Mesenteric fat pad (tissue), 1 donor: ENCODE data around the gene PRR35. TPM values are rescaled to one million over a fixed set of nuclear protein-coding genes. Genes with fewer than 3 reads are reported as not detected.

ENCODE experiments used
- DNase-seq: peaks from one replicate; pipeline ENCODE4 v3.0.0-alpha.2; 2020; ENCODE audit warnings: low spot score
- total RNA-seq: library from RNA; stranded (reverse); fragmentation: NEBNext Ultra II Directional; extraction: Animal tissue kit (Norgen Biotek cat#: 25700); gene quantifications from one replicate; pipeline ENCODE4 v1.2.1, GENCODE V29; 2021
- donor health status: DM: yes; HTN: yes; CAD: no.

PRR35 gene
- total RNA-seq, 1 donor from 2014 or later = not detected

DNA sequence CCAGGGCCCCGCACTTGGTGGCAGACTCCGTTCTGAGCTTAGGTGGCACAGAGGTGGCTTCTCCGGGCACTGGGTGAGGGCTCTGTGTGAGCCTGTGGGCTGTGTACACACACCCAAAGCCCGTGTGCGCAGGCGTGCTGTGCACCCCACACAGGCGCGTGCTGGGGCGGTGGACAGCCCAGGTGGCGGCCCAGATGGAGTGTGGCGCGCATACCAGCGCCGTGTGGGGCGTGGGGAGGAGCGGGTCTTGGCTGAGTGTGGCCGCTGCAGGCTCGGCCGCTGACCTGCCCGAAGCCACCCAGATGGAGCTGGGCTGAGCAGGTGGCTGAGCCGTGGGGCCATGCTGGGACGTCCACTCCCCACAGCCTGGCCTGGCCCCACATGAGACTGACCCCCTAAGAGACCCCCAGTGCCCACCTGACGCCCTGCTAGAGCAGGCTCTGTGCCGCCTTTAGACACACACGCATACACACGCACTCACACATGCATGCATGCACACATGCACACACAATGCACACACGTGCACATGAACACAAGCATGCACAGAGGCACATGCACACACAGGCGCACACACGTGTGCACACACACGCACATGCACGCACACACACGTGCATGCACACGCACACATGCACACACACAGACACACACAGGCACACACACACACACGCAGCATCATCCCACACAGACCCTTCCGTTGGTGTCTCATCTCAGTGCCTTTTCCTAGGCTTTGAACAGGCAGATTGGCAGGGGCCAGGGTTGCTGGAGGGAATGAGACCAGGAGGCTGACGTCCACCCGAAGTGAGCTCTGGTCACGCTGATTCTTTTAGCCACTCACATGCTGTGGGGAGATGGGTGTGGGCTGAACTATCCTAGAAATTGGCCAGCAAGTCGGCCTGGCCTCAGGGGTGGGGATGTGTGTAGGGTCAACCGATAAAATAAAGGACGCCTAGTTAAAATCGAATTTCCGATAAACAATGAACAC lies 2.1 kb downstream of the PRR35 start:
- DNase-seq = no peak

DNA sequence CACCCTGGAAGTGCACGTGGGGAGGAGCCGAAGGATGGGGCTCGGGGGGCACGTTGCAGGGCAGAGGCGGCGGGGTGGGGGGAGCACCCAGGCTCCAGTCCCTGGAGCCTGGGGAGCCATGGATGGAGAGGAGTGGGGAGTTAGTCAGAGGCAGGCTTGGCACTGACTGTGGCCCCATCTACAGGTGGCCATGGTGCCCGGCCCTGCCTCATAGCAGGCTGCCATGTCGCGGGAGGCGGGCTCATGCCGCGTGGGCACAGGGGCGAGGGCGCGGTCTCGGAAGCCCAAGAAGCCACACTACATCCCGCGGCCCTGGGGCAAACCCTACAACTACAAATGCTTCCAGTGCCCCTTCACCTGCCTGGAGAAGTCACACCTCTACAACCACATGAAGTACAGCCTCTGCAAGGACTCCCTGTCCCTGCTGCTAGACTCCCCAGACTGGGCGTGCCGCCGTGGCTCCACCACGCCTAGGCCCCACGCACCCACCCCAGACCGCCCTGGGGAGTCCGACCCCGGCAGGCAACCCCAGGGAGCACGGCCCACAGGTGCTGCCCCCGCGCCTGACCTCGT lies 3.0 kb downstream of the PRR35 start:
- DNase-seq = no peak

DNA sequence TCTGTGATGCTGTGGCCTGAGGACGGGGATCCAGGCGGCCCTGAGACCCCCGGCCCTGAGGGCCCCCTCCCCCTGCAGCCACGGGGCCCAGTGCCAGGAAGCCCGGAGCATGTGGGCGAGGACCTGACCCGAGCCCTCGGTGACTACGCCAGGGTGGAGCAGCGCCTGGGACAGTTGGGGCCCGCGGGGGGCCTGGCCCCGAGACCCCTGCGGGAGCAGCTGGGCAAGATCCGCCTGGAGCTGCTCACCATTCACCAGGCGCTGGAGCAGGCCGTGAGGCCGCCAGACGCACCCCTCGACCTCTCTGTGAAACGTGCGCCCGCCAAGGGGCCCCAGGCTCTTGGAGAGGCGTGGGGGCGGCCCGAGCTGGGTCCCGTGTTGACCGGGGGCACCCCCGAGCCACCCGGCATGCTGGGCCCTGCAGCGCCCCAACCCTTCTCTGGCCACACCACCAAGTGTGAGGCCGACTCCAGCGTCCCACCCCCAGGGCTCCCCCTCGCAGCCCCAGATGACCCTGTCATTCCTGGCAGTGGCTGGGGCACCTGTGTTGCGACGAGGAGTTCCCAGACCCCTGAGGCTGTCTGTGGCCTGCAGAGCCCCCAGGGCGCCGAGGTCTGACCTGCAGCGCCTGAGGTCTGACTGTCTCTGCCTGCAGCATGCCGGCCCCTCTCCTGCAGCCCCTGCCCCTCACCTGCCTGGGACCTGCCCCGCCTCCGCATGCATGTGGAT lies 4.7 kb downstream of the PRR35 start:
- DNase-seq = no peak

DNA sequence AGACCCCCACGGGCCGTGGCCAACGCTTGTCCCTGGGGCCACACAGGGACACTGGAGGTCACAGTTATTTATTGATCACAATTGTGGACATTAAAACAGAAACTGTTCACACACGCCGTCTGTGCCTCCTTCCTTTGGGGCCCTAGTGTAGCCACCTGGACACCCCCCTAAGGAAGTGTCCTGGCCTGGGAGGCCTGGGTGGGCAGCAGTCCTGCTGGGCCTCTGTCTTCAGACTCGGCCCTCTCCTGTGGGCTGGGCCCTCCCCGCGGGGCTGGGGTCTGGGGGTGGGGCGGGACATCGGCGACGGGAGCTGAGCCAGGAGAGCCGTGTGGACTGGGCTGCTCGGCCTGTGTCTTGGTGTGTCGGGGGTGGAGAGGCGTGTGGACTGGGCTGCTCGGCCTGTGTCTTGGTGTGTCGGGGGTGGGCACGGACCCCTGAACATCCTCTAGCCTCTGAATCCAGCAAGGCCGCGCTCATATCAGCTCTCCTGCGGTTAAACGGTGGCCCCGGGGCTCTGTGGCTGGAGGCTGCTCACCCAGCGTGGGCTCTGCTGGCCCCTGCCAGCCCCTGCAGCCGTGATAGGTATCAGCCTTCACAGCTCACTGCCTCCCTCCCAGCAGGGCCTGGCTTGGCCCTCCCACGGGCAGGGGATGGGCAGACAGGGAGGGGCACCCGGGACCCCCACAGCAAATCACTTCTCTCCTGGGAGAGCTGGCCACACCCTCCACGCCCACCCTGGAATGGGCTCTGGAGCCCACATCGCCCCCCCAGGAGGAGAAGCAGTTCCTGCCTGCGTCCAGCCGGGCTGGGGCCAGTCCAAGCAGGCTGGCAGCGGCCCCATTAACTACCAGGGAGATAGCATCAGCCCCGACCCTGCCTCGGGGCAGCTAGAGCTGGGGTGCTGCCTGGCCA lies 5.5 kb downstream of the PRR35 start:
- DNase-seq = no peak

DNA sequence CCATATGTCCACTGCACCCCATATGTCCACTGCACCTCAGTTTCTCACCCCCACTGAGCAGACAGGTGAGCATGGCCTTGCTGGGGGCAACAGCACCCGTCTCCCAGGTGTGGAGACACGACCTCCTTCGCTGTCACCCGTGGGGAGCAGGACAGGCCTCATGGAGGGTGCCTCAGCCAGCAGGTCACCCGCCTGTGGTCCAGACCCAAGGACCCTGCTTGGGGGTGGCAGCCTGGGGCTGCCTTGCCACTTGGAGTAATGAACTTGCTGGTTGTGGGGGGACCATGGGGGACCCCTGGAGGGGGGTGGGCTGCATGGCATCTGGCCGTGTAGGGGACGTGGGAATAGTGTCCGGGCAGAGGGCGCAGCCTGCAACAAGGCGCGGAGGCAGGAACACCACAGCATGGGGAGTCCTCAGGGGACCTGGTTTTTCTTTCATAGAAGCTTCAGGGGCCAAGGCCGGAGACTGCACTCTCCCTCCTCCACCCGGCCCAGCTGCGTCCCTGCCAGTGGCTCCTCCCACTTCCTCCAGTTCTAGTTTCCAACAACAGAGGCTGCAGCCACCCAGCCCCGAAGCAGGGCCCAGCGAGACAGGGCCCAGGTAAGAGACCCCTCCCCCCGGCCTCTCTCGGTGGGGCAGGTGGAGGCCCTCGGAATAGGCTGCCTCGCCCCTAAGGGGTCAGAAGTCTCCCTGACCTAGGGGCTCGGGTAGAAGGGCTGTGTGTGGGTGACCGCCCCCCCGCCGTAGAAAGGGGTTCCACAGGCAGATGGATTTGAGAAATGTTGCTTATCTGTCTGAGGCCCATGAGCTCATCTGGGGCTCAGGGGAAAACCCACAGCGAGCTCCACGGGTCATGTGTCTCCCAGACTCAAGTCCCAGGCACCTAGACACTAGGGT lies 6.5 kb downstream of the PRR35 start, which contains the start of gene NHLRC4:
Gene NHLRC4 (plus strand): TSS at position 531 of the 898 bp plus-strand sequence. CDS start 1,043 bp downstream, outside the sequence.
- no peak for DNase-seq

DNA sequence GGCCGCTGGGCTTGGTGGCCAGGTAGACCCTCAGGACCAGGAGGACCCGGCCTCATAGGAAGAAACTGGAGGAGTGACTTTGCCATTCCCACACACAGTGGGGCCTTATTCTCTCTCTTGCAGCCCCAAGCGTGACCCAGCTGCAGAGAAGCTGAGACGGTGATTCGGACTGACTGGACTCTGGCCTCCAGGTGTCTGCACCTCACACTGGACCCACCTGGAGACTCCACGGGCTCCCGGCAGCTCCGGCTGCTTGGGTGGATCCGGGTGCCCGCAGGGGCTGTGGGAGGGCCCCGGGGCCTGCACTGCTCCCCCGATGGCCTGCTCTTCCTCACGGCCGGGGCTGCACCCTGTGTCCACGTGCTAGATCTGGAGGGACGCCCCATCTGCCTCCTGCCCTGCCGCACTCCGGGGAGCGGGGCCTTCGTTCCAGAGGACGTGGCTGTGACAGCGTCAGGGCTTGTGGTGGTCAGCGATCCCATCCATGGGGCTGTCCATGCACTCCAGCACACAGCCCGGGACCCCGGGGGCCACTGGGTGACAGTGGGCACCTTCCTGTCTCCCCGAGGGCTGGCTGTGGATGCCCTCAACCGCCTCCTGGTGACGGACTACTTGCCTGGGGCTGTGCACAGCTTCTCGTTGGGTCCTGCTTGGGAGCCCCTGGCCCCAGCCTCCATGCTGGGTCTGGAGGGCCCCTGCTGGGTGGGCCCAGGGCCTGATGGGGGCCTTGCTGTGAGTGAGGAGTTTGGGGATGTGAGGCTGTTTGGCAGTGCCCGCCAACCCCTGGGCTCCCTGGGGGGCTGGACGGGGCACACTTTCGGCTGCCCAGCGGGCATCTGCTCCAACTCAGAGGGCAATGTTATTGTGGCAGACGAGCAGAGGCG lies 7.4 kb downstream of the PRR35 start:
- no peak for DNase-seq

DNA sequence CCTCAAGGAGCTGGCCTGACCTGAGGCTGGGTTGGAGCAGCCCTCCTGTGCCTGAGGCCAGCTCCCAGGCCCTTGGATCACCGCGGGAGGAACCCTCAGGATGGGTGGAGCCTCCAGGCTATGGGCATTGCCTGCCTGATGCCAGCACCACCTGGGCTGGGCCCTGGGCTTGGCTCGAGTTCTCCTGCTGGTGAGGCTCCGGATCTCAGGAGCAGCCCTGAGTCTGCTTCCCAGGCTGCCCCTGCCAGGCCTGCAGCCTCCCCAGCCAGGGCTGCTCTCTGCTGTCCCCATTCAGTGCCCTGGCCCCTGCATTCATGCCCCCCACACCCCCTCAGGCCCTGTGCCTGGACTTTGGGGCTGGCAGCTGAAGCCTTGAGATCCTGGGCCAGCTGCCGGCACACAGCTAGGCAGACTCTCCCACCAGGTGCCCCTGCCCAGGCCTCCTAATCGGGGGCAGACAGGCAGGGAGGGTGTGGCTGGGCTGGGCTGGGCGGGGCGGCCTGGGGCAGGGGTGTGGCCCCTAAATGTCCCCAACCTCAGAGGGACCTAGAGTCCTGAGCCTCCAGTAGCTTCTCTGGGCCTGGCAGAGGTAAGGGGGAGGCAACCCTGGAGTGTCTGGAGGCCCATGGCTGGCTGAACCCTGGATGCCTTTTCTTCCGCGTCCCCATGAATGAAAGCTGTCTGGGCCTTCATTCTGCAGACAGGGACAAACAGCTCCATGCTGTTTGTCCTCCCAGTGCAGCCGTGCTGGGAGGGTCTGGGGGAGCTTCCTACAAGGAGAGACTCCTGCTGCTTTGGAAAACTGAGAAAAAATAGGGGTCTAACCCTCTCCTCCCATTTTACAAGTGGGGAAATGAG lies 8.4 kb downstream of the PRR35 start:
- no peak for DNase-seq

DNA sequence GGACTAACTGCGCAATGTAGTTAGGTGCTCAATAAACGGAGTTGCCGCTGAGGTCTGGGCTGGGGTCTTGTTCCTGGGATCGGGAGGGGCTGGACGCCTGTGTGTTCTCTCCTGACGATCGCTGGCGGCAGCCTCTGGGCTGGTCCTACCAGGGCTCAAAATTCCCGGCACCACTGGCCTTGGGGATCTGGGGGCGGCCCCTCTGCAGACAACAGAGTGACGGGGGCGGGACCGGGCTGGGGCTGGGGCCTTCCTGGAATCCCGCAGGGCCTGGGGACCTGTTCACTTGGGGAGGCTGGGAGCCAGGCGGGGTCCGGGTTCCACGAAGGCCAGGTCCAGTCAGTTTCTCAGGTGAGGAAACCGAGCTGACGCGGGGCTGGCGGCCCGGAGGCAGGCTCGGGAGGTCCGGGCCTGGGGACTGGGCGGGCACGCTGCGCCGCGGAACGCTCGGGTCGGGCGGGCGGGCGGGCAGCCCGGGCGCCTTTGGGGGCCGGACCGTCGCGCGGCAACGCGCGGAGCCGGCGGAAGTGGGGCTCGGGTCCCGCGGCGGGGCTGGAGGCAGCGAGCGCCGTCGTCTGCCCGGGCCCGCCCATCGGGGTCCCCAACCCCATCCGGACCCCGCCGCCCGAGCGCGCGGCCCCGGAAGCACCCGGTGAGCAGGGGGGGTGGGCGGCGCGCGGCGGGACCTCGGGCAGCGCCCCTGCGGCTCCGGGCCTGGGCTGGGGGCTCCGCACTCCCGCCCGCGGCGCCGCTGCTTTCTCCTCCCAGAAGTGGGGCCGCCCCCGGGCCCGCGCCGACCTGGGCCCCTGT lies 9.5 kb downstream of the PRR35 start, which contains the start of gene PIGQ:
Gene PIGQ (plus strand): TSS at position 524 of the 810 bp plus-strand sequence. CDS start 4,107 bp downstream, outside the sequence.
- no peak for DNase-seq

DNA sequence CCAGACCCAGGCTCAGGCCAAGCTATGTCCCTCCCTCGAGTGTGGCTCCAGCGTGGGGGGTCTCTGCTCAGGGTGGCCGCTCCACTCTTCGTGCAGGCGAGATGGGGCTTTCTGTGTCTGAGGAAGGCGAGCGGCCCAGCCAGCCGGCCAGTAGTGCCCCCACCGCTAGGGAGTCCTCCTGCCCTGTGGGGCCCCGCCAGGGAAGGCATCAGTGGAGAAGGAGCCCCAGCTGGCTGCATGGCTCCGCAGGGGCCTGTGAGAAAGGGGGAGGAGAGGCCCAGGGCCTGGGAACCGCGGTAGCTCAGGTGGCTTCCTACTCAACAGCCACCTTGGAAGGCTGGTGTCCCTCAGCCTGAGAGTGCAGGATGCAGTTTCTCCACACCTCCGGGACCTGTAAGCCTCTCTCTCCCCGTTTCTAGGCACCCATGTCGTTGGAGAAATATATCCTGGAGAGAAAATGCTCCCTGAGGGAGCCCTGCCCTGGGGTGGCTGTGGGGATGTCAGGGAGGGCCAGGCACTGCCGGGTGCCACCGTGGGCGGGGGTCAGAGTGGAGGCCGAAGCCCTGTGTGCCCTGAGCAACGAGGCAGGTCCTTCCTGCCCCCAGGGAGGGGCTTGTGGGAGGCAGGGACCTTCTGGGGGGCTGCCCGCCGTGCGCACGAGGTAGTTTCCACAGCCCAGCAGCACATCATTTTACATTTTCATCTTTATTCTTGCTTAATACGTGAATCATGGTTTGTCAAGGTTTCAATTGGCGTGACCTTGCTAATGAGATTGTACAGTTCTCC lies 12.9 kb downstream of the PRR35 start:
- DNase-seq = no peak

DNA sequence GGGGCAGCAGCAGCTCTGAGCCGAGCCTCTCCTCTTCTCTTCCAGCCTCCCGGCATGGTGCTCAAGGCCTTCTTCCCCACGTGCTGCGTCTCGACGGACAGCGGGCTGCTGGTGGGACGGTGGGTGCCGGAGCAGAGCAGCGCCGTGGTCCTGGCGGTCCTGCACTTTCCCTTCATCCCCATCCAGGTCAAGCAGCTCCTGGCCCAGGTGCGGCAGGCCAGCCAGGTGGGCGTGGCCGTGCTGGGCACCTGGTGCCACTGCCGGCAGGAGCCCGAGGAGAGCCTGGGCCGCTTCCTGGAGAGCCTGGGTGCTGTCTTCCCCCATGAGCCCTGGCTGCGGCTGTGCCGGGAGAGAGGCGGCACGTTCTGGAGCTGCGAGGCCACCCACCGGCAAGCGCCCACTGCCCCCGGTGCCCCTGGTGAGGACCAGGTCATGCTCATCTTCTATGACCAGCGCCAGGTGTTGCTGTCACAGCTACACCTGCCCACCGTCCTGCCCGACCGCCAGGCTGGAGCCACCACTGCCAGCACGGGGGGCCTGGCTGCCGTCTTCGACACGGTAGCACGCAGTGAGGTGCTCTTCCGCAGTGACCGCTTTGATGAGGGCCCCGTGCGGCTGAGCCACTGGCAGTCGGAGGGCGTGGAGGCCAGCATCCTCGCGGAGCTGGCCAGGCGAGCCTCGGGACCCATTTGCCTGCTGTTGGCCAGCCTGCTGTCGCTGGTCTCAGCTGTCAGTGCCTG lies 14.0 kb downstream of the PRR35 start:
- DNase-seq = no peak

DNA sequence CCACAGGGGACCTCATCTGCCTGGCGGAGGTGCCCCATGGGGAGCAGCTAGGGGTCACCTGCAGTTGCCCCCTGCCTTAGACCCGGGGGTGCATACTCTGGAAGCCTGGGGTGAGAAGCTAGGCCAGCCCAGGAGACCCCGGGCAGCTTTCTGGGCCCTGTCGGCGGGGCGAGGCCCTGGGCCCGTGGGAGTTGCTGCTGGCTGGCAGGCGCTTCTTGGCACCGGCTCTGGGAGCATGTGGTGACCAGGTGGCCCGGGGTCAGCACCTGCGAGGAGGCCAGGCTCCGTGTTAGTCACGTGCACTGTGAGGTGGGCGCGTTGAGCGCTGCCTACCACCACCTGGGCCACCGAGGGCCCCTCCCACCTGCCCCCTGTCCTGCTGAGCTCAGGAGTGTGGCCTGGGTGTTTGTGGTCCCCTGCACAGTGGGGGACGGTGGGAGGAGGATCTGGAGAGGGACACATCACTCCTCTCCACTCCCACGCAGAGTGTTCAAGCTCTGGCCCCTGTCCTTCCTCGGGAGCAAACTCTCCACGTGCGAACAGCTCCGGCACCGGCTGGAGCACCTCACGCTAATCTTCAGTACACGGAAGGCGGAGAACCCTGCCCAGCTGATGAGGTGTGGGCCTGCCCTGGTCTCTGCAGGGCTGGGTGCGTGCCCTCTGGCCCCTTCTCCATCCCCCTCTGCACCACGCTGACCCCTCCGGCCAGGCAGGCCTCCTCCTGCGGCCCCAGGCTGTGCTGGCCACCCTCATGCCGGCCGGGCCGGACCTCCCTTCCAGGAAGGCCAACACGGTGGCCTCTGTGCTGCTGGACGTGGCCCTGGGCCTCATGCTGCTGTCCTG lies 15.4 kb downstream of the PRR35 start:
- no peak for DNase-seq

DNA sequence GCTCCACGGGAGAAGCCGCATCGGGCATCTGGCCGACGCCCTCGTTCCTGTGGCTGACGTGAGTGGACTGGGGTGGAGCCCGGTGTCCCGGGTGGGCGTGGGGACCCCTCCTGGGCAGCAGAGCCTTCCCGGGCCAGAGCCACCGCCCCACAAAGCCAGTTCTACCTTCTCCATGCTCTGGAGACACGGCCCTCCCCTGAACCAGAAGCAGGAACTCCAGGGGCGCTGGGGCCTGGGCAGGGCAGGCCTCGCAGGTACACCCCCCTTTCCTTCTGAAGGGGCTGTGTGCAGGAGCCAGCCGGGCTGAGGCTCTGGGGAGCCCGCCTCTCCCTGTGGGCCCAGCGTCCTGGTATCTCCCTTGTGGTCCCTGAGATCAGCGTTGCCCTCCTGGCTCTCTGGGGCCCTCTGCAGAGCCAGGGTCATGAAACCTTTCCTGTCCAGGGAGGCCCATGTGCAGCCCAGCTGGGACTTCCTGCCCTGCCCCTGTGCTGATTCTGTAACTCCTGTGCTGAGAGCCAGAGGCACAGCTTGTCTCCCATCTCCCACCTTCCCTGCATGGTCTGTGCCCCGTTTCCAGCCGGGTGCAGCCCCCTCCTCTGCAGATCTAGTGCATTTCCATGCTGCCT lies 16.1 kb downstream of the PRR35 start:
- no peak for DNase-seq

DNA sequence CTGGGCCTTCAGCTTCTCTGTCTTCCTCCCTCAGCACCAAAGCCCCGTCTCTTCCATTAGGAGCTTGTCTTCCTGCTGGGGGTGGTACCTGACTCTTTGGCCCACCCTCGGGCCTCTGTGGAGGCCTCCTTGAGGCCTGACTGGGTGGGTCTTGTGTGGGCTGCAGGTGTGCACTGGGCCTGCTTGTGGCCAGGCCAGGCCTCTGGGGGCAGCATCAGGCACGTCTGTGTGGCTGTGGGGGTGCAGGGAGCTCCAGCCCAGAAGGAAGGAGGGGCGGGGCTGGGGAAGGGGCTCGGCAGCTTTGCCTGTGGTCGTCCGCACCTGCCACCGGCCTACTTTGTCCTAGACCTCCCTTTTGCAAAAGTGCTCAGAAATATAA lies 16.6 kb downstream of the PRR35 start:
- no peak for DNase-seq

DNA sequence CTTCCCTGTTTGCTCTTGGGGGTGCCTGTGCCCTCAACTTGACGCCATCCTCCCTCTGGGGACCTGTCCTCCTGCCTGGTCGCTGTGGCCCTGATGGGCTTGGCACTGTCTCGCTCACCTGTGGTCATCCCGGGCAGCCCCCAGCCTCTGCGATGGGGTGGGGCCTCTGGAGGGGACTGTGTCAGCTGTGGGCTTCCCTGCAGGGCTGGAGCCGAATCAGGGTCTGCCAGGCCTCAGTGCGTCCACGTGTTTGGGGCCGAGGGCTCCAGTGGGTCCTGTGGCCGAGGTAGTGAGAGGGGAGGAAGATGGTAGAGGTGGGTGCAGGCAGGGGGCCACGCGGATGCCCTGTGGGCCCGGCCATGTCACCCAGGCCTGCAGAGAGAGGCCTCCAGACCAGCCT lies 17.6 kb downstream of the PRR35 start:
- DNase-seq = no peak
